HG02798 (cell line): ENCODE results near the gene GATA6.

Experiments used
- ATAC-seq: cut with Tn5 transposase; IDR thresholded peaks from one replicate; pipeline ENCODE4 v1.9.1; 2021; ENCODE audit warnings: mild to moderate bottlenecking; ENCODE audit not compliant: unreplicated experiment, poor library complexity

GATA6 gene

GRCh38 chr18:22165603-22166068 lies 3.8 kb upstream of the GATA6 start:
- ATAC-seq, result no peak

GRCh38 chr18:22166069-22166950 lies 3.1 kb upstream of the GATA6 start:
- no peak for ATAC-seq

GRCh38 chr18:22167091-22167470 lies 2.3 kb upstream of the GATA6 start:
- no peak for ATAC-seq

- ATAC-seq, result no peak
Observed at GRCh38 chr18:22167471-22168241, 1.7 kb upstream of the GATA6 start.

GRCh38 chr18:22168360-22168921 lies 948 bp upstream of the GATA6 start:
- no peak for ATAC-seq

- peak; percentile 10 for ATAC-seq
Observed at GRCh38 chr18:22169889-22170420, 566 bp downstream of the GATA6 start.

GRCh38 chr18:22170421-22171257 lies 1.2 kb downstream of the GATA6 start:
- no peak for ATAC-seq

- no peak for ATAC-seq
Observed at GRCh38 chr18:22171258-22172119, 2.1 kb downstream of the GATA6 start.

- no peak for ATAC-seq
Observed at GRCh38 chr18:22172120-22172582, 2.8 kb downstream of the GATA6 start.

GRCh38 chr18:22172594-22173049 lies 3.2 kb downstream of the GATA6 start:
- no peak for ATAC-seq

- ATAC-seq, result no peak
Observed at GRCh38 chr18:22173221-22173927, 4.0 kb downstream of the GATA6 start.

- no peak for ATAC-seq
Observed at GRCh38 chr18:22173928-22174301, 4.5 kb downstream of the GATA6 start.

- ATAC-seq, result no peak
Observed at GRCh38 chr18:22174341-22175145, 5.2 kb downstream of the GATA6 start.

GRCh38 chr18:22175346-22175745 lies 6.0 kb downstream of the GATA6 start:
- ATAC-seq, result no peak

- no peak for ATAC-seq
Observed at GRCh38 chr18:22176420-22177326, 7.3 kb downstream of the GATA6 start.

GRCh38 chr18:22177327-22177871 lies 8.0 kb downstream of the GATA6 start:
- no peak for ATAC-seq
